DND-41 (cell line): ENCODE measurements around the gene FCN1.

Experiments
- ATAC-seq: fragments of 200-7000 bp; cut with Tn5 transposase; 3 replicates; pipeline ENCODE4 v1.9.1; 2021; ENCODE audit warnings: low read depth; ENCODE audit not compliant: insufficient read depth
- DNase-seq: peaks from one replicate; pipeline ENCODE4 v3.0.0-alpha.2; 2020
- H2AFZ ChIP-seq: 2 replicates; pipeline ENCODE4 v1.6.0; 2012; ENCODE audit warnings: low read depth, low read length
- H3K27ac ChIP-seq: 2 replicates; pipeline ENCODE4 v1.5.1; 2012; ENCODE audit warnings: low read length, inconsistent platforms
- H3K27me3 ChIP-seq: fragments of 200-600 bp; sonication (generic); 2 replicates; pipeline ENCODE4 v1.6.0; 2012; ENCODE audit warnings: low read length, mild to moderate bottlenecking, inconsistent platforms; ENCODE audit not compliant: insufficient read depth, poor library complexity
- H3K36me3 ChIP-seq: 2 replicates; pipeline ENCODE4 v1.5.1; 2012; ENCODE audit warnings: low read length, inconsistent platforms; ENCODE audit not compliant: insufficient read depth
- H3K4me1 ChIP-seq: 2 replicates; pipeline ENCODE4 v1.5.1; 2012; ENCODE audit warnings: mild to moderate bottlenecking, low read length; ENCODE audit not compliant: insufficient read depth
- H3K4me2 ChIP-seq: 2 replicates; pipeline ENCODE4 v1.6.0; 2012; ENCODE audit warnings: mild to moderate bottlenecking, moderate library complexity, low read length, inconsistent platforms; ENCODE audit not compliant: insufficient read depth
- H3K4me3 ChIP-seq, 2 experiments: fragments of 200-600 bp in 1 of 2; shearing (Covaris generic) in 1 of 2; 2 replicates each; pipeline ENCODE4 v1.5.1; 2012 to 2016; ENCODE audit warnings: inconsistent platforms in 2 of 2, low read length in 2 of 2, mild to moderate bottlenecking in 2 of 2, low read depth in 1 of 2, moderate library complexity in 1 of 2
- H3K79me2 ChIP-seq: 2 replicates; pipeline ENCODE4 v1.6.0; 2012; ENCODE audit warnings: low read length, inconsistent platforms; ENCODE audit not compliant: insufficient read depth
- H3K9ac ChIP-seq: 2 replicates; pipeline ENCODE4 v1.6.0; 2012; ENCODE audit warnings: low read depth, mild to moderate bottlenecking, inconsistent platforms, low read length, moderate library complexity
- H3K9me3 ChIP-seq: 2 replicates; pipeline ENCODE4 v1.5.1; 2012; ENCODE audit warnings: low read length, moderate library complexity, mild to moderate bottlenecking, inconsistent platforms; ENCODE audit not compliant: insufficient read depth, severe bottlenecking
- H4K20me1 ChIP-seq: 2 replicates; pipeline ENCODE4 v1.6.0; 2012; ENCODE audit warnings: low read length; ENCODE audit not compliant: insufficient read depth
- CTCF ChIP-seq: IDR thresholded peaks from 2 replicates; pipeline ENCODE4 v1.5.1; 2012; ENCODE audit warnings: borderline replicate concordance, low read length, moderate library complexity, mild to moderate bottlenecking; ENCODE audit not compliant: poor library complexity, severe bottlenecking; ENCODE audit errors: extremely low read depth
- EZH2 ChIP-seq: IDR thresholded peaks from 3 replicates; pipeline ENCODE4 v1.6.1; 2012; ENCODE audit warnings: borderline replicate concordance, low read depth, mild to moderate bottlenecking, moderate library complexity, low read length, inconsistent platforms; ENCODE audit not compliant: severe bottlenecking

FCN1 gene

DNA sequence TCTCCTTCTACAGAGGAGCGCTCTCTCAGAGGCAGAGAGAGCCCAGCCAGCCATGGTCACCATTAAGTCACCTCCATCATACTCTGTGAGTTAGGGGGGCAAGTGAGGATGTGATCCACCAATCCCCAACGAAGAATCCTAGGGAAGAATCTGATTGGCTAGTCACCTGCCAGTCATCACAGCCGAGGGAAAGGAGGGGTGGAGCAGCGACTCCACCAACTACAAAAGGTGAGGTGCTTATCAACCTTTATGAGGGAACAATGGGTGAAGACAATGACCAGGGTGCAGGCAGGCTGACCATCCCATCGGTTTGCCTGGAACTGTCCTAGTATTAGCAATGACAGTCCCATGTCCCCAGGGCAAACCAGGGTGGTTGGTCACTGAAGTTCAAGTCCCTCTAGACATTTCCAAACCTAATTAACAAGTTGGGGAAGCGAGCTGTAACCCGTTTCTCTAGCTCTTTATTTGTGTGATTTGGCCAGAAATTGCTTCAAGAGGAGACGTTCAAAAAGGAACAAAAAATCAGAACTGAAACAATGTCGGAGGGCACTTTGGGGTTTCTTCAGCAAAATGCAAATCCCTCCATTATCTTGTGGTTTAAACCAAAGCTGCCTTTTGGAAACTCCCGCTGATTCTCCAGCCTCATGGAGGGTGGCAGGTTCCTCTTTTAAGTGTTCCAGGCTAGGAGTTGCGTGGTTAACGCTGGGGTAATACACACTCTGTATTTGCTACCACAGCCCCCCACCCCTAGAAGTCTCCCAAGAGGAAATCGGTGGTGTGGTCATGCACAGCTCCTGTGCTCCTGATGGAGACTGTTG, 18.8 kb upstream of the FCN1 start:
- ATAC-seq (no peak), DNase-seq (no peak)
- Histone ChIP-seq H3K36me3 (no peaks in the 10 kb centered on the region), H4K20me1 (no peaks in the 10 kb centered on the region), H3K9ac (no peak overlapping the region), H3K4me2 (no peak overlapping the region), H2AFZ (no peak overlapping the region), H3K4me3 (no peak overlapping the region), H3K4me1 (no peaks in the 10 kb centered on the region), H3K79me2 (no peaks in the 10 kb centered on the region), H3K9me3 (no peaks in the 10 kb centered on the region), H3K27me3 (no peaks in the 10 kb centered on the region), H3K27ac (no peak overlapping the region)
- TF ChIP-seq EZH2: no peak
- TF ChIP-seq CTCF: no peak

DNA sequence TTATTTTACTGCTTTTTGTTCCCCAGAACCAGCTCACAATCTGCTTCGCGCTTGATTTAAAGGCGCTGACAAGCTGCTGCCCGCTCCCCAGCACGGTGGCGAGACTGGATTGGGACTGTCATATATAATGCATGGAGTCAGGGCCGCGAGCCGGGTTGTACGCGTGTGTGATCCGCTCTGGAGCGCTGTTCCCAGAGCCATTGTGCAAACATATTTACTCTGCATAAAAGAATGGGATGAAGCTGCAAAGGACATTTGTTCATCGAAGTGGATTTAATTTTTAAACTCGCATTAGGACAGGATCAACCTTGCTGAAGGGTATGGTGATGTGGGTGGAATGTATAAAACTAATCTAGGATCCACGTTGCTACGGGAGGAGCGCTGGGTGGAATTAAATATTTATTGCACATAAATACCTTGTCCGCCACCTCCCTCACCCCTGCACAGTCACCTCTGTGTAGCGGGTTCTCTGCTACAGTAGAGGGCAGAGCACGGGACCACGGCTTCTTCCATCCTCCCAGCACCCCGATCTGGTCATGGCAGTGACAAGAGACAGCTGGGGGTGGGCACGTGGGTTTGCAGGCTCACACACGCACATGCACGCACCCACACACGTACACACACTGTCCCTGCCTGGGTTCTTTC, 18.1 kb upstream of the FCN1 start:
- Histone ChIP-seq H3K4me1 (no peaks in the 10 kb centered on the region), H3K36me3 (no peaks in the 10 kb centered on the region), H3K4me2 (no peak overlapping the region), H4K20me1 (no peaks in the 10 kb centered on the region), H3K4me3 (no peak overlapping the region), H3K79me2 (no peaks in the 10 kb centered on the region), H3K27ac (no peak overlapping the region), H3K27me3 (no peaks in the 10 kb centered on the region), H3K9me3 (no peaks in the 10 kb centered on the region), H3K9ac (no peak overlapping the region), H2AFZ (no peak overlapping the region)
- ATAC-seq: no peak
- DNase-seq: no peak
- no peak for TF ChIP-seq EZH2
- no peak for TF ChIP-seq CTCF

GRCh38 chr9:134935056-134935640, 17.4 kb upstream of the FCN1 start:
- no peak for TF ChIP-seq CTCF
- Histone ChIP-seq H3K27ac (no peak overlapping the region), H4K20me1 (no peaks in the 10 kb centered on the region), H3K4me3 (no peak overlapping the region), H3K9me3 (no peaks in the 10 kb centered on the region), H3K9ac (no peak overlapping the region), H2AFZ (no peak overlapping the region), H3K36me3 (no peaks in the 10 kb centered on the region), H3K4me2 (no peak overlapping the region), H3K4me1 (no peaks in the 10 kb centered on the region), H3K27me3 (no peaks in the 10 kb centered on the region), H3K79me2 (no peaks in the 10 kb centered on the region)
- DNase-seq (no peak), ATAC-seq (no peak)
